ENCODE results near the gene C18orf32.

DNA sequence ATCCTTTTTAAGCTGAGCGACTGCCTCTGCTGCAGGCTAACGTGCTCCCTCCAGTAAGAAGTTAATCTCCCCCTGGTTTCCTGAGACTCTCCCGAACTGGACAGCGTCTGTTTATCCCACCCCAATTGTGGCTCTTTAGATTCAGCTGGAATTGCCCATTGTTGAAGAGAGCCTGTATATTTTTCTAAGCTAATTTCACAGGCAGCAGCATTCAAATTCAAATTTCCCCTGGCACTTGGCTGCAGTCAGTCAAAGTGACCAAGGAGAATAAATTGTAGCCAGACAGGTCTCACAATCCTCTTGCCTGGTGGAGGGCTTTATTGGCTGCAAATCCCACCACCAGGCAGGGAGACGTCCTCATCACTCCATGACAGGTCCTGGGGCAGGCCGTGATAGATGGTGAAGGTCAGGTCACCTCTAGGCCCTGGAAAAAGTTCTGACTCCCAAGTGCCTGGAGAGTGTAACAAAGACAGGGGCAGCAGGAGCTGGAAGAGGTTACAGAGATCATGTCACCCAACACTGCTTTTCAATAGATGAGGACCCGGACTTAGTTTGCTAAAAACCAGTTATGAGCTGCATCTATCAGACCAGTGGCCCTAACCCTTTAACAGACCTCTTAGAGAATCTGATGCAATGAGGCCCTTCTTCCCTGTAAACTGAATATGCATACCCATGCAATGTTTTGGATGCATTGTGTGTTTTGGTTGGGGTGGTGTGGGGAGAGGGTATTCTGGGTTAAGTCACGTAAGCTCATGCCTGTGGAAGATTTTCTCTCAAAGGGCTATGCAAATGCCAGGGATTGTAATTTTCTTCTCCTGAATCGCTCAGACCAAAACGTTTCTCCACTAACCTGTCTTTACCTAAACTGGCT, 32.3 kb upstream of the C18orf32 start:
- TF ChIP-seq, protein P1, sequence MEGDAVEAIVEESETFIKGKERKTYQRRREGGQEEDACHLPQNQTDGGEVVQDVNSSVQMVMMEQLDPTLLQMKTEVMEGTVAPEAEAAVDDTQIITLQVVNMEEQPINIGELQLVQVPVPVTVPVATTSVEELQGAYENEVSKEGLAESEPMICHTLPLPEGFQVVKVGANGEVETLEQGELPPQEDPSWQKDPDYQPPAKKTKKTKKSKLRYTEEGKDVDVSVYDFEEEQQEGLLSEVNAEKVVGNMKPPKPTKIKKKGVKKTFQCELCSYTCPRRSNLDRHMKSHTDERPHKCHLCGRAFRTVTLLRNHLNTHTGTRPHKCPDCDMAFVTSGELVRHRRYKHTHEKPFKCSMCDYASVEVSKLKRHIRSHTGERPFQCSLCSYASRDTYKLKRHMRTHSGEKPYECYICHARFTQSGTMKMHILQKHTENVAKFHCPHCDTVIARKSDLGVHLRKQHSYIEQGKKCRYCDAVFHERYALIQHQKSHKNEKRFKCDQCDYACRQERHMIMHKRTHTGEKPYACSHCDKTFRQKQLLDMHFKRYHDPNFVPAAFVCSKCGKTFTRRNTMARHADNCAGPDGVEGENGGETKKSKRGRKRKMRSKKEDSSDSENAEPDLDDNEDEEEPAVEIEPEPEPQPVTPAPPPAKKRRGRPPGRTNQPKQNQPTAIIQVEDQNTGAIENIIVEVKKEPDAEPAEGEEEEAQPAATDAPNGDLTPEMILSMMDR (IDR thresholded peaks at IDR 0.05), result no peak
- no peak for TF ChIP-seq POLR2AphosphoS5 (IDR thresholded peaks at IDR 0.05; ENCODE audit: insufficient read depth in 1 of 2, low read depth in 1 of 2)
